Measurements from ENCODE around the gene CAP2. TPM values are rescaled to one million over a fixed set of nuclear protein-coding genes. Genes with fewer than 3 reads are reported as not detected.
A peak's percentile ranks its signal among the peaks of the same experiment; 100 is the strongest.
"Not testable (repeated sequence)": the region's sequence is repeated elsewhere in the genome, so short reads cannot be mapped to it uniquely, and the experiment has no call there.

CAP2 gene
- total RNA-seq, 1 donor from 2014 or later: 55.3 TPM

- Histone ChIP-seq H3K9me3 (ENCODE audit: insufficient read depth, low read depth, low read length) (no peaks in the 10 kb centered on the region), H3K27me3 (ENCODE audit: insufficient read depth, low read length) (no peaks in the 10 kb centered on the region), H3K4me3 (ENCODE audit: insufficient read depth, low read depth, low read length) (no peak overlapping the region), H3K9ac (ENCODE audit: low read length) (no peak overlapping the region), H3K79me2 (ENCODE audit: insufficient read depth, low read length) (no peaks in the 10 kb centered on the region), H3K27ac (ENCODE audit: low read depth, low read length) (no peak overlapping the region), H4K20me1 (ENCODE audit: insufficient read depth, low read length) (peaks cover 3% of the 10 kb centered on the region), H3K4me1 (ENCODE audit: insufficient read depth, low read length) (peaks cover 9% of the 10 kb centered on the region), H2AFZ (ENCODE audit: low read depth, low read length) (no peak overlapping the region), H3K36me3 (ENCODE audit: insufficient read depth, low read length) (peaks cover 12% of the 10 kb centered on the region), H3K4me2 (ENCODE audit: low read length) (no peak overlapping the region)
- FAIRE-seq (peak; percentile 47), DNase-seq (ENCODE audit: low read depth) (peak; percentile 65)
- Mint-ChIP-seq H3K27me3 (ENCODE audit: low read depth, unreplicated experiment) (no peaks in the 10 kb centered on the region), H3K4me1 (ENCODE audit: low read depth, unreplicated experiment) (peaks cover 12% of the 10 kb centered on the region), H3K4me3 (ENCODE audit: unreplicated experiment) (no peak overlapping the region), H3K36me3 (ENCODE audit: low read depth, unreplicated experiment) (peaks cover 25% of the 10 kb centered on the region), H3K27ac (ENCODE audit: unreplicated experiment) (no peak overlapping the region), H3K9me3 (ENCODE audit: unreplicated experiment) (no peaks in the 10 kb centered on the region)
- TF ChIP-seq CTCF (IDR thresholded peaks at IDR 0.05; ENCODE audit: insufficient read depth, low read depth, low read length): no peak
- no peak for TF ChIP-seq EZH2 (IDR thresholded peaks at IDR 0.05; ENCODE audit: insufficient read depth, low read length)
Observed at GRCh38 chr6:17431581-17431980, 38.2 kb downstream of the CAP2 start.

GRCh38 chr6:17432356-17432755 is 39.0 kb downstream of the CAP2 start:
- no peak for DNase-seq (ENCODE audit: low read depth)
- H2AFZ ChIP-seq (ENCODE audit: low read depth, low read length): no peak overlapping the region
- no peak overlapping the region for H3K9ac ChIP-seq (ENCODE audit: low read length)
- peaks cover 12% of the 10 kb centered on the region for H3K4me1 Mint-ChIP-seq (ENCODE audit: low read depth, unreplicated experiment)
- no peak overlapping the region for H3K4me3 ChIP-seq (ENCODE audit: insufficient read depth, low read depth, low read length)
- H3K27ac ChIP-seq (ENCODE audit: low read depth, low read length): no peak overlapping the region
- no peaks in the 10 kb centered on the region for H3K27me3 ChIP-seq (ENCODE audit: insufficient read depth, low read length)
- H3K36me3 Mint-ChIP-seq (ENCODE audit: low read depth, unreplicated experiment): peaks cover 23% of the 10 kb centered on the region
- no peak for TF ChIP-seq EZH2 (IDR thresholded peaks at IDR 0.05; ENCODE audit: insufficient read depth, low read length)
- peaks cover 14% of the 10 kb centered on the region for H3K36me3 ChIP-seq (ENCODE audit: insufficient read depth, low read length)
- peaks cover 9% of the 10 kb centered on the region for H3K4me1 ChIP-seq (ENCODE audit: insufficient read depth, low read length)
- FAIRE-seq: no peak
- peaks cover 3% of the 10 kb centered on the region for H4K20me1 ChIP-seq (ENCODE audit: insufficient read depth, low read length)
- H3K4me2 ChIP-seq (ENCODE audit: low read length): no peak overlapping the region
- no peak overlapping the region for H3K4me3 Mint-ChIP-seq (ENCODE audit: unreplicated experiment)
- peak overlapping the region; percentile 35 for H3K27ac Mint-ChIP-seq (ENCODE audit: unreplicated experiment)
- no peaks in the 10 kb centered on the region for H3K27me3 Mint-ChIP-seq (ENCODE audit: low read depth, unreplicated experiment)
- no peaks in the 10 kb centered on the region for H3K9me3 ChIP-seq (ENCODE audit: insufficient read depth, low read depth, low read length)
- no peaks in the 10 kb centered on the region for H3K79me2 ChIP-seq (ENCODE audit: insufficient read depth, low read length)
- no peaks in the 10 kb centered on the region for H3K9me3 Mint-ChIP-seq (ENCODE audit: unreplicated experiment)

GRCh38 chr6:17439243-17439993 is 46.0 kb downstream of the CAP2 start:
- Mint-ChIP-seq H3K4me1 (ENCODE audit: low read depth, unreplicated experiment) (no peaks in the 10 kb centered on the region), H3K4me3 (ENCODE audit: unreplicated experiment) (no peak overlapping the region), H3K9me3 (ENCODE audit: unreplicated experiment) (no peaks in the 10 kb centered on the region), H3K27me3 (ENCODE audit: low read depth, unreplicated experiment) (no peaks in the 10 kb centered on the region), H3K27ac (ENCODE audit: unreplicated experiment) (no peak overlapping the region), H3K36me3 (ENCODE audit: low read depth, unreplicated experiment) (peaks cover 13% of the 10 kb centered on the region)
- H3K36me3 ChIP-seq (ENCODE audit: insufficient read depth, low read length): peaks cover 2% of the 10 kb centered on the region
- peak overlapping the region; percentile 8 for H3K4me3 ChIP-seq (ENCODE audit: insufficient read depth, low read depth, low read length)
- H3K27me3 ChIP-seq (ENCODE audit: insufficient read depth, low read length): no peaks in the 10 kb centered on the region
- H3K9ac ChIP-seq (ENCODE audit: low read length): no peak overlapping the region
- FAIRE-seq: no peak
- no peaks in the 10 kb centered on the region for H3K9me3 ChIP-seq (ENCODE audit: insufficient read depth, low read depth, low read length)
- no peak overlapping the region for H3K4me2 ChIP-seq (ENCODE audit: low read length)
- no peaks in the 10 kb centered on the region for H4K20me1 ChIP-seq (ENCODE audit: insufficient read depth, low read length)
- H3K27ac ChIP-seq (ENCODE audit: low read depth, low read length): no peak overlapping the region
- peaks cover 6% of the 10 kb centered on the region for H3K79me2 ChIP-seq (ENCODE audit: insufficient read depth, low read length)
- DNase-seq (ENCODE audit: low read depth): no peak
- TF ChIP-seq EZH2 (IDR thresholded peaks at IDR 0.05; ENCODE audit: insufficient read depth, low read length) (no peak), CTCF (IDR thresholded peaks at IDR 0.05; ENCODE audit: insufficient read depth, low read depth, low read length) (no peak)
- no peak overlapping the region for H2AFZ ChIP-seq (ENCODE audit: low read depth, low read length)
- no peaks in the 10 kb centered on the region for H3K4me1 ChIP-seq (ENCODE audit: insufficient read depth, low read length)

GRCh38 chr6:17440811-17441210 is 47.4 kb downstream of the CAP2 start:
- H3K4me1 ChIP-seq (ENCODE audit: insufficient read depth, low read length); H3K9me3 ChIP-seq (ENCODE audit: insufficient read depth, low read depth, low read length); FAIRE-seq; H3K36me3 ChIP-seq (ENCODE audit: insufficient read depth, low read length); H3K9ac ChIP-seq (ENCODE audit: low read length); H2AFZ ChIP-seq (ENCODE audit: low read depth, low read length); H3K4me1 Mint-ChIP-seq (ENCODE audit: low read depth, unreplicated experiment); H3K4me3 ChIP-seq (ENCODE audit: insufficient read depth, low read depth, low read length); H3K4me3 Mint-ChIP-seq (ENCODE audit: unreplicated experiment); H4K20me1 ChIP-seq (ENCODE audit: insufficient read depth, low read length); H3K79me2 ChIP-seq (ENCODE audit: insufficient read depth, low read length); H3K27ac ChIP-seq (ENCODE audit: low read depth, low read length); DNase-seq (ENCODE audit: low read depth); H3K27me3 ChIP-seq (ENCODE audit: insufficient read depth, low read length); H3K9me3 Mint-ChIP-seq (ENCODE audit: unreplicated experiment); H3K4me2 ChIP-seq (ENCODE audit: low read length); H3K27ac Mint-ChIP-seq (ENCODE audit: unreplicated experiment); H3K27me3 Mint-ChIP-seq (ENCODE audit: low read depth, unreplicated experiment): not testable (repeated sequence)
- H3K36me3 Mint-ChIP-seq (ENCODE audit: low read depth, unreplicated experiment): peaks cover 11% of the 10 kb centered on the region
